Stimulated activated CD8-positive, alpha-beta memory T cell treated with anti-CD3 and anti-CD28 coated beads, Interleukin-7, amount 100 ng/mL, for 48 hours (primary cell): ENCODE results near the gene PIGQ.

Experiments used
- DNase-seq, 2 donors: peaks; one replicate each; pipeline ENCODE4 v3.0.0-alpha.2; 2020; ENCODE audit warnings: low read depth in 1 of 2; ENCODE audit errors: extremely low read depth in 1 of 2

PIGQ gene

DNA sequence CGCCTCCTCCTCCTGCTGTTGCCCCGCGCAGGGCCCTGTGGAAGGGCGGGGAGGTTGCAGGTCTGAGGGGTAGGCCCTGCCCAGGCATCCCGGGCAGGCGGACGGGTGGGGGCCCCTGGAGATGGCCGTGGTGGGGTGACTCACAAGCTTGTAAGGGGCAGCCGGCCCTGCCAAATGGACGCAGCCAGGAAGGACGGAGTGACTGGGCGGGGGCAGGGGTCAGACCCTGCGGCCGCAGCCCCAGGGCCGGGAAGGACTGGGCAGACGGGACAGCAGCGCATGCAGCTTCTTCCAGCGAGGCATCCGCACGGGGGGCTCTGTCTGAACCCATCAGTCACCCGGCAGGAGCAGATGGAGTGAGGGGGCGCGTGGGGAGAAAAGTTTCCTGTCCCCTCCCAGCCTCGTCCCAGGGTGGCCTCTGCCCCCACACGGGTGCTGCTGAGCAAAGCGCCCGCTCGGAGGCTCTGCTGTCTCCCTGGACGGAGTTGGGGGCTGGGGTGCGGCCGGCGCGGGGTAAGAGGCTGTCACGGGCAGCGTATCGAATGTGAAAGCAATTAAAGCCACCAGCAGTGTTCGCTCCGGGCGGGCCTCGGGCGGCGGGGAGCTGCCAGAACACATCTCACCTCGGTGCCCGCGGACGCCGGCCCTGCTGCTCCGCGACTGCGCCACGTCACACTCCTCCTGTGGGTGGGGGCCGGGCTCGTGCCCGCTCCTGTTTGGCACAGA is 15.0 kb upstream of the PIGQ start:
- no peak for DNase-seq

DNA sequence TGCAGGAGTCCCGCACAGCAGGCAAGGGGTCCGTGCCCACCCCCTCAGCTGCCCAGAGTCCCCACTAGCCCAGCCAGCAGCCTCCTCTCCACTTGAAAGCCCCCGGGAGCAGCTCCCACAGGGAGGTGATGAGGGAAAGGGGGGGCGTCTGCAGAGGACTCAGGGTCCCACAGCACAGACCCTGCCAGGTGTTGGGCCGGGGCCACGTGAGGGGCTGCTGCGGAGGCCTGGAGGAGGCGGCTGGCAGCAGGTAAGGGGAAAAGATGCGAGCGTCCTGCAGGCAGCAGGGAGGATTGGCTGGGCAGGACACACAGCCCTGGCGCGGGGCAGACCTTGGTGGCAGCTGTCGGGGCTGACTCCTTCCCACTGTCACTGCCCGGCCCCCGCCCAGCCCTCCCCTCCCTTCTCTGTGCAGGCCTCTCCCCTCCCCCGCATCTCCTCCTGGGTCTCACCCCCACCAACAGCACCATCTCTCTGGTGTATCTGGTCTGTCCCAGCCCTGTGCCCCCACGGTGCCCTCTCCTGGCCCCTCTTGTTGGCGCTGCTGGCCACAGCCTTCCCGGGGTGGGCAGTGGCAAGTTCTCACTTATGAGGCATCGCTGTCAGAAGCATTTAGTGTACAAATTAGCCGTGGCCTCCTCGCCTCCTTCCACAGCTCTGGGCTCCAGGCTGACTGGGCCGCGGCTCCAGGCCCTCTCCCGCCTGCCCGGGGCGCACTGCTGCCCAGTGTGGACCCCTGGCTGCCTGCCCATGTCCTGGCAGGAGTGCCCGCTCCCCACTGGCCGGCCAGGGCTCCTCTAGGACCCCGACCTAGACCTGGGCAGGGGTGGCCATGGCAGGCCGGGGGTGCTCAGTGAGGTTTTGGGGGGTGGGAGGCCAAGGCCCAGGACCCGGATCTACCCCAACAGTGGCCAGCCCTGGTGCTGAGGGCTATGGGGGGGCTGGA is 14.0 kb upstream of the PIGQ start:
- DNase-seq, result no peak

DNA sequence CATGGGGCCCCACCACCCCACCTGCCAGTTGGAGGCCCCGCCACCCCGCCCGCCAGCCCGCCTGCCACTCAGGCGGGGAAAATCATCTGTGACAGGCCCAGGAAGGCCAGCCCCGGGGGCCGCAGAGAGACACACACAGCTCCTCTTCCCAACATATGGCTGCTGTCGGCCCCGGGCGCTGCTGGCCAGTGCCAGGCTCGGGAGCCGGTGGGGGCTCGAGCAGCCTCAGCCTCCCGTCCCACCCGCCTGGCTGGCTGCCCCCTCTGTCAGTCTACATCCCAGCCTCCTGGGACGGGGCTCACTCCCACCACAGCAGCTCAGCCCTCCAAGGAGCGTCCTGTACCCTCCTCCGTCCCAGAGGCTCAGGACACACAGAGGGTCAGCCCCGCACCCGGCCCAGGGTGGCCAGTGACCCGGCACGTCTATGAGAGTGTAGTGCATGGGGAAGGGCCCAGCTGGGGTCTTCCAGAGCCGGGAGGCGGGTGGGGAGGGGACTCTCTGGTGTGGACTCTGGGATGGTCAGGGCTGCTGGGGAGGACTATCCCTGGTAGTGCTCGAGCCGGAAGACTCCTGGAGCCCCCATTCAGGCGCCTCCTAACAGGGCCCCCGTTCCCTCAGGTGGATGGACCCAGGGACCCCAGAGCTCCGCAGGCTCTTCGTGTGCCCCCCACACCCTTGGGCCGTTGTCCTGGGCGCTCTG is 13.1 kb upstream of the PIGQ start:
- DNase-seq, result no peak

DNA sequence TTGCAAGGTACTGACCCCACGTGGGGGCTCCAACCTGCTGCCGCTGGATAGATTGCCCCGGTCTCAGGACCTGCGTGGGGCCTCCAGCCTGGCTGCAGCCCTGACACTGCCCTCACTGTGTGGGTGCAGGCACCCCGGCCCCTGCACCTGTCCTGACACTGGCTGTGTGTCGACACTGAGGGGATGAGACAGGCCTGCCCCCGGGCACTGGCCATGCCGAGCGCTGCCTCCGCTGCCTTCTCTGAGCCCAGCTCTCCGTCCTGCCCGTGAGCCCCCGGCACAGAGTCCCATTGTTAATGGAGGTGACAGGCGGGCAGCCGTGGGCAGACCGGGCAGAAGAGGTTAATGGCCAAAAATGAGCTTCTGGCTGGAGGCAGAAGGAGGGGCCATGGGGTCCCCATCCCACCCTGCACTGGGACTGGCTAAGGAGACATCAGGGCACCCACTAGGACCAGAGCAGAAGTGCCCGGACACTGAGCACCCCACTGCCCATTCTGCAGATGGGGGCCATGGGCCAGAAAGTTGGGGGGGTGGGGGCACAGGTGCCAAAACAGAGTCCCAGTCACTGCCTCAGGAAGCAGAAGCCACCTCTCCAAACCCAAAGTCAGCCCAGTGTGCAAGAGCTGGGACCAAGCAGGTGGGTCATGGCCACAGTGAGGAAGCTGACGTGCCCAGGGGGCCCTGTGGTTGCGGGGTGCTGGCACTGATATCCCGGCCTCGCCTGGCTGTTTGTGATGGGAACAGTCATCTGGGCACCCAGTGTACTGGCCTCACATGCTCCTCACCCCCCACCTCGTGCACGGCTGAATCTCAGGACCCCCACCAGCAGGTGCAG is 12.1 kb upstream of the PIGQ start:
- DNase-seq, result no peak

DNA sequence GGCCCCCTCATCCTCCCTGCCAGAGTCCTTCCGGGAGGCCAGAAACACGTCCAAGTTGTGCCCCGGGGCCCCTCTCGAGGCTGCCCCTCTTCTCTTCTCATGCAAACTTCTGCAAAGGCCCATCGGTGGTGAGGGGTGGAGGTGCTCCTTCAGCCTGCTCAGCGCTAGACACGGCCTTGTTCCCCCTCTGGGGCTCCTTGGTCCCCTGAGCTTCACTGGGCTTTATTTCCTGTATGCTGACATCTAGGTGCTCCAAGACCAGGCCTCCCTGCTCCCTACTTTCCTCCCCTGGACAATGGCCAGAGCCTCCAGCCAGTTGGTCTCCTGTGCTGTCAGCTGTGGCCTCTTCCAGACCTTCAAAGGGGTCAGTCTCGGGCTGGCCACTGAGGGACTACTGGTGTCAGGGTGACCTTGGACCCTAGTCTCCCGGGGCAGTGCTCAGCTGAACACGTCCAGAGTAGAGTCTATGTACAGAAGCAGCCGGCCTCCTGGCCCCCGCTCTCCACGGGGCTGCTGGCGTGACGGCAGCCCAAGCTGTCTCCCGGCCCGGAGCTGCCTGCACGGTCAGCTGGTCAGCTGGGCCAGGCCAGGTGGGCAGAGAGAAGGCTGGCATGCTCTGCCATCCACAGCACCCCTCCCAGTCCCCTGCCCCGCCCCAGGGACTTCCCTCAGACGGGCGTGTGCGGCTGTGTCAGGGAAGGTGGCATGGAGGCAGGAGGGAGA is 11.3 kb upstream of the PIGQ start:
- DNase-seq, result no peak

DNA sequence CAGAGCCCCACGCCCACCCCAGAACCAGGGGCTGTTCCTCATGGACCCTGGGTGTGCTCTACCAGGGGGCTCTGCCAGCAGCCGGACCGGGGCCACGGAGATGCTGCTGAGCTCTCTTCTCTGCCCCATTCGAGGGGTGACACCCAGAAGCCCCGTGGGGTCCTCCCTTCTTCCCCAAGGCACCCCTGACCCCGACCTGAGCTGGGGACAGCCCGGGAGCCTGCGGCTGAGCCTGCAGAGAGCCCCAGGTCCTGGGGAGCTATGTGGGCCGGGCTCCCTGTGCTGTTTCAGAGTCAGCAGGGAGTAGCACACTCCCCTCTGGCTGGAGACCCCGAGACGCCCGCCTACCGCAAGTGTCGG is 10.8 kb upstream of the PIGQ start:
- no peak for DNase-seq

DNA sequence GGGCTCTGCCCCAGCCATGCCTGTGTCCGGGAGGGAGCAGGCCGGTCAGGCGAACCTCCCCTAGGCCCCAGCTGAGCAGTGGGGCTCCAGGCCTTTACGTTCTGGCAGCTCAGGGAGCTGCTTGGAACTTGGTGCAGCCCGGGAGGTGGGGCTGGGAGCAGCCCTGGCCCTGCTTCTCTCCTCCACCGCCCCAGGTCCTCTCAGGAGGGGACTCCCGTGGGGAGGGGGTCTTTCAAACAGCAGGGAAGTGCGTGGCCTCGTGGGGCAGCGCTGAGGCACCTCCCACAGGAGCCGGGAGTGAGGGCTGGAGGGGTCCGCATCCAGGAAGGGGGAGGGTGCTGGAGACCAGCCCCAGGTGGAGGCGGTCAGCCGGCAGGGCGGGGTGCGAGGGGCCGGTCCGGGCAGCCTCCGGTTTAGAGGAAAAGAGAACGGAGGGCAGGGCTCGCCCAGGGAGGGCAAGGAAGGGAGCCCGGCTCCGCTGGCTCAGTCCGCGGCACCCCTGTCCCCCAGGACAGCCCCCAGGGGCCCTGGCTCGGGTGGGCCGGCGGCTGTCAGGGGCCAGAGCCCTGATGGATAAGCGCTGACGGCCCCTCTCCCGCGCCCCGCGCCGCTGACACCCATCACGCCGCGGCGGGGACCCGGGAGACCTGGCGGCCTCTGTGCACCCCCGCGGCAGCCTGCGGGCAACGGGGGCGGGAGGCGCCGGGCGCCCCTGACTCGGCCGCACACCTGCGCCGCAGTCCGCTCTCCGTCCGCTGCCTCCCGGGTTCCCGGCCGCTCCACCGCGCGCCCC is 10.2 kb upstream of the PIGQ start:
- DNase-seq, result no peak

DNA sequence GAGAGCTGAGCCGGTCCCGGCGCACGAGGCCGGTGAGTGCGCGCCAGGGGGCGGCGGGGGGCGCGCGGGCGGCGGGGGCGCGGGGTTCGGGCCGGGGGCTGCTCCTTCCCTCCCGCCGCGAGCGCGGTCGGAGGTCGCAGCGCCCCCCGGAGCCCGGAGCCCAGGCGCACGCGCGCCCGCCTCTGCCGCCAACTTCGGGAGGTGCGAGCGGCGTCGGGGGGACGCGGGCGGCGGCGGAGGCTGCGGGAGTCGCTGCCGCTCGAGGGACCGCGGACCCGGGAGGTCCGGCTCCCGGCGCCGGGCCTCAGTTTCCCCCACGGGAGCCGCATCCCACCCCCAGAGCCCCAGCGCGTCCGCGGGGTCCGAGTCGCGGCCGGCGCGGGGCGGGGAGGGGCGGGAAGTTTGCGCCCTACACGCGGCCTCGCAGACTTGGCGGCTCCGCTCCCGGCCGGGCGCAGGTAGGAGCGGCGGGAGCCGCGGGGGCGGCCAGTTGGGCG is 9.5 kb upstream of the PIGQ start, which contains the start of gene PRR35:
TSS of gene PRR35 (plus strand) at position 191 of the 497 bp plus-strand sequence. CDS start 2,901 bp downstream, outside the sequence.
- no peak for DNase-seq

DNA sequence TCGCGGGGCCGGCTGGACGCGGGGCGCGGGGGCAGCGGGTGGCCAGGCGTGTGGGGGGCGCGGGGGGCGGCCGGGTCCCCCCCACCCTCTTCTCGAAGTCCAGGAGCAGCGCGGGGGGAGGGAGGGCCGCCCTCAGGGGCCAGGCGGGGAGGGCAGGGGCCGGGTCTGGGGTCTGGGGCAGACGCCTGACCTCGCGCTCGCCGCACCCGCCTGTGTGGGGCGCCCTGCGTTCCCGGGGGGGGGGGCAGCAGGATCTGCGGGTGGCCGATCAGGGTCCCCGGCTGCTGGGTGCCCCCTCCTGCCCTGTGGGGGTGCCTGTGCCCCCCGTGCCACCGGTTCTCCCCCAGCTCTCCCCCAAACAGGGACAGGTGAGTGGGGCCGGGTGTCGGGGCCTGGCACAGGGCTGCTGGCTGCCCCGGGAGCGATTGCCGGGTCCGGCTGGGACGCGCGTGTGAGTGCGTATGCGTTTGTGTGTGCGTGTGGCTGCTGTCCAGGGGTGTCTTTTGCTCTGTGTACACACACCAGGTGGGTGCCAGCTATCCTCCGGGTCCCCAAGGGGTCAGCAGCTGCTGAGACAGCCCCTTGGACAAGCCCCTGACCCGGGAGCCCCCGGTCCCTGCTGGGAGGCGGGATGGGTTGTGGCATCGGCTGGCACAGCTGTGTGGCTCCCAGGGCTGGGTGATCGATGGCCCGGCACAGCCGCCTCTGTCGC is 8.9 kb upstream of the PIGQ start:
- no peak for DNase-seq

DNA sequence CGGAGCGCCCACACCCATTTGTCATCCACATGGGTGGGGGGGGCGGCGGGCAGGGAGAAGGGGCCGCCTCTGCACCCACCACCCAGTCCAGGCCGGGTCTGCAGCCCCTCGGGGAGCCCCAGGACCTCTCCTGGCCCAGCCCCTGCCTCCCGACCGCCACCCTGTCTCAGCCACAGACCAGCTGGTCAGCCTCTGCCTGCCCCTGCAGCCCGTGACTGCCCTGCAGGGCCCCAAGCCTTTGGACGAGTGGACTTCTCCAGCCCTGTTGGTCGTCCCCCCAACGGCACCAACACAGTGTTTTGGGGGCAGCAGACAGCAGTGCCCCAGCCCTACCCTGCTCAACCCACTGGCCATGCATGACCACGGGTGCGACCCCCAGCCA is 8.4 kb upstream of the PIGQ start:
- DNase-seq, result no peak

DNA sequence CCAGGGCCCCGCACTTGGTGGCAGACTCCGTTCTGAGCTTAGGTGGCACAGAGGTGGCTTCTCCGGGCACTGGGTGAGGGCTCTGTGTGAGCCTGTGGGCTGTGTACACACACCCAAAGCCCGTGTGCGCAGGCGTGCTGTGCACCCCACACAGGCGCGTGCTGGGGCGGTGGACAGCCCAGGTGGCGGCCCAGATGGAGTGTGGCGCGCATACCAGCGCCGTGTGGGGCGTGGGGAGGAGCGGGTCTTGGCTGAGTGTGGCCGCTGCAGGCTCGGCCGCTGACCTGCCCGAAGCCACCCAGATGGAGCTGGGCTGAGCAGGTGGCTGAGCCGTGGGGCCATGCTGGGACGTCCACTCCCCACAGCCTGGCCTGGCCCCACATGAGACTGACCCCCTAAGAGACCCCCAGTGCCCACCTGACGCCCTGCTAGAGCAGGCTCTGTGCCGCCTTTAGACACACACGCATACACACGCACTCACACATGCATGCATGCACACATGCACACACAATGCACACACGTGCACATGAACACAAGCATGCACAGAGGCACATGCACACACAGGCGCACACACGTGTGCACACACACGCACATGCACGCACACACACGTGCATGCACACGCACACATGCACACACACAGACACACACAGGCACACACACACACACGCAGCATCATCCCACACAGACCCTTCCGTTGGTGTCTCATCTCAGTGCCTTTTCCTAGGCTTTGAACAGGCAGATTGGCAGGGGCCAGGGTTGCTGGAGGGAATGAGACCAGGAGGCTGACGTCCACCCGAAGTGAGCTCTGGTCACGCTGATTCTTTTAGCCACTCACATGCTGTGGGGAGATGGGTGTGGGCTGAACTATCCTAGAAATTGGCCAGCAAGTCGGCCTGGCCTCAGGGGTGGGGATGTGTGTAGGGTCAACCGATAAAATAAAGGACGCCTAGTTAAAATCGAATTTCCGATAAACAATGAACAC is 7.5 kb upstream of the PIGQ start:
- no peak for DNase-seq

DNA sequence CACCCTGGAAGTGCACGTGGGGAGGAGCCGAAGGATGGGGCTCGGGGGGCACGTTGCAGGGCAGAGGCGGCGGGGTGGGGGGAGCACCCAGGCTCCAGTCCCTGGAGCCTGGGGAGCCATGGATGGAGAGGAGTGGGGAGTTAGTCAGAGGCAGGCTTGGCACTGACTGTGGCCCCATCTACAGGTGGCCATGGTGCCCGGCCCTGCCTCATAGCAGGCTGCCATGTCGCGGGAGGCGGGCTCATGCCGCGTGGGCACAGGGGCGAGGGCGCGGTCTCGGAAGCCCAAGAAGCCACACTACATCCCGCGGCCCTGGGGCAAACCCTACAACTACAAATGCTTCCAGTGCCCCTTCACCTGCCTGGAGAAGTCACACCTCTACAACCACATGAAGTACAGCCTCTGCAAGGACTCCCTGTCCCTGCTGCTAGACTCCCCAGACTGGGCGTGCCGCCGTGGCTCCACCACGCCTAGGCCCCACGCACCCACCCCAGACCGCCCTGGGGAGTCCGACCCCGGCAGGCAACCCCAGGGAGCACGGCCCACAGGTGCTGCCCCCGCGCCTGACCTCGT is 6.6 kb upstream of the PIGQ start:
- DNase-seq, result no peak

DNA sequence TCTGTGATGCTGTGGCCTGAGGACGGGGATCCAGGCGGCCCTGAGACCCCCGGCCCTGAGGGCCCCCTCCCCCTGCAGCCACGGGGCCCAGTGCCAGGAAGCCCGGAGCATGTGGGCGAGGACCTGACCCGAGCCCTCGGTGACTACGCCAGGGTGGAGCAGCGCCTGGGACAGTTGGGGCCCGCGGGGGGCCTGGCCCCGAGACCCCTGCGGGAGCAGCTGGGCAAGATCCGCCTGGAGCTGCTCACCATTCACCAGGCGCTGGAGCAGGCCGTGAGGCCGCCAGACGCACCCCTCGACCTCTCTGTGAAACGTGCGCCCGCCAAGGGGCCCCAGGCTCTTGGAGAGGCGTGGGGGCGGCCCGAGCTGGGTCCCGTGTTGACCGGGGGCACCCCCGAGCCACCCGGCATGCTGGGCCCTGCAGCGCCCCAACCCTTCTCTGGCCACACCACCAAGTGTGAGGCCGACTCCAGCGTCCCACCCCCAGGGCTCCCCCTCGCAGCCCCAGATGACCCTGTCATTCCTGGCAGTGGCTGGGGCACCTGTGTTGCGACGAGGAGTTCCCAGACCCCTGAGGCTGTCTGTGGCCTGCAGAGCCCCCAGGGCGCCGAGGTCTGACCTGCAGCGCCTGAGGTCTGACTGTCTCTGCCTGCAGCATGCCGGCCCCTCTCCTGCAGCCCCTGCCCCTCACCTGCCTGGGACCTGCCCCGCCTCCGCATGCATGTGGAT is 4.9 kb upstream of the PIGQ start:
- no peak for DNase-seq

DNA sequence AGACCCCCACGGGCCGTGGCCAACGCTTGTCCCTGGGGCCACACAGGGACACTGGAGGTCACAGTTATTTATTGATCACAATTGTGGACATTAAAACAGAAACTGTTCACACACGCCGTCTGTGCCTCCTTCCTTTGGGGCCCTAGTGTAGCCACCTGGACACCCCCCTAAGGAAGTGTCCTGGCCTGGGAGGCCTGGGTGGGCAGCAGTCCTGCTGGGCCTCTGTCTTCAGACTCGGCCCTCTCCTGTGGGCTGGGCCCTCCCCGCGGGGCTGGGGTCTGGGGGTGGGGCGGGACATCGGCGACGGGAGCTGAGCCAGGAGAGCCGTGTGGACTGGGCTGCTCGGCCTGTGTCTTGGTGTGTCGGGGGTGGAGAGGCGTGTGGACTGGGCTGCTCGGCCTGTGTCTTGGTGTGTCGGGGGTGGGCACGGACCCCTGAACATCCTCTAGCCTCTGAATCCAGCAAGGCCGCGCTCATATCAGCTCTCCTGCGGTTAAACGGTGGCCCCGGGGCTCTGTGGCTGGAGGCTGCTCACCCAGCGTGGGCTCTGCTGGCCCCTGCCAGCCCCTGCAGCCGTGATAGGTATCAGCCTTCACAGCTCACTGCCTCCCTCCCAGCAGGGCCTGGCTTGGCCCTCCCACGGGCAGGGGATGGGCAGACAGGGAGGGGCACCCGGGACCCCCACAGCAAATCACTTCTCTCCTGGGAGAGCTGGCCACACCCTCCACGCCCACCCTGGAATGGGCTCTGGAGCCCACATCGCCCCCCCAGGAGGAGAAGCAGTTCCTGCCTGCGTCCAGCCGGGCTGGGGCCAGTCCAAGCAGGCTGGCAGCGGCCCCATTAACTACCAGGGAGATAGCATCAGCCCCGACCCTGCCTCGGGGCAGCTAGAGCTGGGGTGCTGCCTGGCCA is 4.1 kb upstream of the PIGQ start:
- no peak for DNase-seq
